ENCODE measurements around the gene TAOK3.

The TAOK3 gene

GRCh38 chr12:118368821-118369220 is 3.9 kb downstream of the TAOK3 start:
- Mint-ChIP-seq H3K4me1 (peaks cover 18% of the 10 kb centered on the region), H3K9me3 (no peaks in the 10 kb centered on the region), H3K36me3 (ENCODE audit: low read depth) (no peaks in the 10 kb centered on the region), H3K27ac (no peak overlapping the region), H3K27me3 (ENCODE audit: low read depth, poor library complexity) (peaks cover 38% of the 10 kb centered on the region), H3K4me3 (no peak overlapping the region)
- no peak for DNase-seq
- TF ChIP-seq, protein P1, sequence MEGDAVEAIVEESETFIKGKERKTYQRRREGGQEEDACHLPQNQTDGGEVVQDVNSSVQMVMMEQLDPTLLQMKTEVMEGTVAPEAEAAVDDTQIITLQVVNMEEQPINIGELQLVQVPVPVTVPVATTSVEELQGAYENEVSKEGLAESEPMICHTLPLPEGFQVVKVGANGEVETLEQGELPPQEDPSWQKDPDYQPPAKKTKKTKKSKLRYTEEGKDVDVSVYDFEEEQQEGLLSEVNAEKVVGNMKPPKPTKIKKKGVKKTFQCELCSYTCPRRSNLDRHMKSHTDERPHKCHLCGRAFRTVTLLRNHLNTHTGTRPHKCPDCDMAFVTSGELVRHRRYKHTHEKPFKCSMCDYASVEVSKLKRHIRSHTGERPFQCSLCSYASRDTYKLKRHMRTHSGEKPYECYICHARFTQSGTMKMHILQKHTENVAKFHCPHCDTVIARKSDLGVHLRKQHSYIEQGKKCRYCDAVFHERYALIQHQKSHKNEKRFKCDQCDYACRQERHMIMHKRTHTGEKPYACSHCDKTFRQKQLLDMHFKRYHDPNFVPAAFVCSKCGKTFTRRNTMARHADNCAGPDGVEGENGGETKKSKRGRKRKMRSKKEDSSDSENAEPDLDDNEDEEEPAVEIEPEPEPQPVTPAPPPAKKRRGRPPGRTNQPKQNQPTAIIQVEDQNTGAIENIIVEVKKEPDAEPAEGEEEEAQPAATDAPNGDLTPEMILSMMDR (IDR thresholded peaks at IDR 0.05): no peak

GRCh38 chr12:118361889-118362288 is 10.8 kb downstream of the TAOK3 start:
- no peak overlapping the region for H3K27ac Mint-ChIP-seq
- no peaks in the 10 kb centered on the region for H3K9me3 Mint-ChIP-seq
- H3K27me3 Mint-ChIP-seq (ENCODE audit: low read depth, poor library complexity): no peaks in the 10 kb centered on the region
- no peak overlapping the region for H3K4me3 Mint-ChIP-seq
- no peaks in the 10 kb centered on the region for H3K4me1 Mint-ChIP-seq
- TF ChIP-seq, protein P1 (IDR thresholded peaks at IDR 0.05): no peak
- no peaks in the 10 kb centered on the region for H3K36me3 Mint-ChIP-seq (ENCODE audit: low read depth)
- DNase-seq: no peak

DNA sequence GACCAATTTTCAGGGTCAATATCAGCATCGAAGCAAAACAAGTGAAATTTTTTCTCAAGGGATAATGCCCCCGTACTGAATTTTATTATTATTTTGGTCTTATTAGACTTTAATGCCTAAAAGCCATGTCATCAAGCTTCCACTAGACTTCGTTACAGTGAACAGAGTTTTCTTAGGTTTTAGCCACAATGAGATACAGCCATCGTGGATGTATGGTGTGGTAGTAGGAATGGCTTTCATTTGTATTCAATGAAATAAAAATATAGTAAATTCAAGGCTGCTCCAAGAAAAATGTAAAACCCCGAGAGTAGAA is 11.7 kb downstream of the TAOK3 start:
- no peaks in the 10 kb centered on the region for H3K4me1 Mint-ChIP-seq
- no peaks in the 10 kb centered on the region for H3K9me3 Mint-ChIP-seq
- no peak for DNase-seq
- no peak overlapping the region for H3K27ac Mint-ChIP-seq
- H3K27me3 Mint-ChIP-seq (ENCODE audit: low read depth, poor library complexity): no peaks in the 10 kb centered on the region
- H3K4me3 Mint-ChIP-seq: no peak overlapping the region
- TF ChIP-seq, protein P1 (IDR thresholded peaks at IDR 0.05): no peak
- no peaks in the 10 kb centered on the region for H3K36me3 Mint-ChIP-seq (ENCODE audit: low read depth)

DNA sequence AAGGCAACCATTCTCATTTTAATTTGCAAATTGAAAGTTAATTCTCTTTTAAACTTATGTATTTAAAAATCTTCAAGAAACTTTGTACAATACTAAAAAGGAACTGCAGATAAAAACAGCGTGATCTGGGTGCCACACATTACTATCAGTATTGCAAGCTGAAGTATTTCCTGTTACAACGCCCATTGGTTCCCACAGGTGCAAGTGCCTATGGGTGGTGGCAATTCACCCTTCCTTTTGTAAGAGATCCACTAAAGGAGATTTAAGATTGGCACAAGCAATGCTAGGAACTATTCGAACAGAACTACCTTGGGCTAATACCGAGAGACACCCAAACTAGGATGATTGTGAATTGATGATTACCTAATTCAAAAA is 13.2 kb downstream of the TAOK3 start:
- no peaks in the 10 kb centered on the region for H3K27me3 Mint-ChIP-seq (ENCODE audit: low read depth, poor library complexity)
- no peak overlapping the region for H3K27ac Mint-ChIP-seq
- no peak overlapping the region for H3K4me3 Mint-ChIP-seq
- TF ChIP-seq, protein P1 (IDR thresholded peaks at IDR 0.05): no peak
- no peaks in the 10 kb centered on the region for H3K4me1 Mint-ChIP-seq
- H3K9me3 Mint-ChIP-seq: peaks cover 8% of the 10 kb centered on the region
- H3K36me3 Mint-ChIP-seq (ENCODE audit: low read depth): no peaks in the 10 kb centered on the region
- DNase-seq: no peak

GRCh38 chr12:118358612-118359540 is 13.8 kb downstream of the TAOK3 start:
- no peaks in the 10 kb centered on the region for H3K27me3 Mint-ChIP-seq (ENCODE audit: low read depth, poor library complexity)
- DNase-seq: no peak

More at GRCh38 chr12:118358612-118359540, 13.8 kb downstream of the TAOK3 start:
- Mint-ChIP-seq H3K4me3 (no peak overlapping the region), H3K4me1 (no peaks in the 10 kb centered on the region), H3K9me3 (peaks cover 14% of the 10 kb centered on the region), H3K36me3 (ENCODE audit: low read depth) (no peaks in the 10 kb centered on the region), H3K27ac (no peak overlapping the region)
- TF ChIP-seq, protein P1 (IDR thresholded peaks at IDR 0.05): no peak
